ENCODE data around the gene FARS2.

GRCh38 chr6:5308066-5308465 lies 46.8 kb downstream of the FARS2 start:
- TF ChIP-seq CTCF (IDR thresholded peaks at IDR 0.05; ENCODE audit: poor library complexity) (no peak), EZH2phosphoT487 (IDR thresholded peaks at IDR 0.05; ENCODE audit: low read depth, severe bottlenecking, unreplicated experiment) (no peak)

Data from hepatocyte (in vitro differentiated cells).